HepG2 (cell line): ENCODE measurements around the gene SCN7A. TPM values are rescaled to one million over a fixed set of nuclear protein-coding genes. Genes with fewer than 3 reads are reported as not detected.

ENCODE experiments used
- ARID2 ChIP-seq: sonication (generic); formaldehyde crosslinking; IDR thresholded peaks from 2 replicates; pipeline ENCODE4 v1.8.1; 2022; ENCODE audit warnings: mild to moderate bottlenecking, missing genetic modification reagents, borderline replicate concordance
- CBX2 ChIP-seq, 2 experiments: fragments of 200-600 bp in 1 of 2; sonication (generic); formaldehyde crosslinking in 1 of 2; IDR thresholded peaks; 2 replicates each; pipeline versions ENCODE4 v1.7.0 to v1.8.1; 2018 to 2022; ENCODE audit warnings: low read depth in 2 of 2, low read length in 1 of 2, mild to moderate bottlenecking in 1 of 2, missing genetic modification reagents in 1 of 2
- CENPT ChIP-seq: sonication (generic); formaldehyde crosslinking; IDR thresholded peaks from 2 replicates; pipeline ENCODE4 v1.8.0; 2022; ENCODE audit warnings: low read depth, mild to moderate bottlenecking, moderate library complexity, missing genetic modification reagents
- CREB1 ChIP-seq, 2 experiments: fragments of 450-650 bp in 1 of 2; IDR thresholded peaks; 2 replicates each; pipeline ENCODE4 v1.6.1; 2016 to 2017; ENCODE audit warnings: control low read depth in 1 of 2, mild to moderate bottlenecking in 1 of 2, missing compliant biosample characterization in 1 of 2, missing genetic modification characterization in 1 of 2
- EP300 ChIP-seq, 3 experiments: sonication (generic) in 1 of 3; formaldehyde crosslinking in 1 of 3; IDR thresholded peaks; 2 replicates each; pipeline versions ENCODE4 v1.5.1 to v1.6.1; 2011 to 2020; ENCODE audit warnings: low read depth in 2 of 3, low read length in 2 of 3, borderline replicate concordance in 1 of 3, improper control_type of control experiment in 1 of 3, mild to moderate bottlenecking in 1 of 3, missing genetic modification reagents in 1 of 3, moderate library complexity in 1 of 3
- ETV5 ChIP-seq: IDR thresholded peaks from 2 replicates; pipeline ENCODE4 v1.6.1; 2018; ENCODE audit warnings: missing biosample characterization, missing genetic modification reagents, inconsistent platforms, borderline replicate concordance
- FLYWCH1 ChIP-seq: sonication (generic); formaldehyde crosslinking; IDR thresholded peaks from 2 replicates; pipeline ENCODE4 v1.8.1; 2023; ENCODE audit warnings: mild to moderate bottlenecking, missing genetic modification reagents
- JUND ChIP-seq: sonication (generic); formaldehyde crosslinking; IDR thresholded peaks from 2 replicates; pipeline ENCODE4 v1.8.0; 2022; ENCODE audit warnings: mild to moderate bottlenecking, missing genetic modification reagents
- KLF9 ChIP-seq: IDR thresholded peaks from 2 replicates; pipeline ENCODE4 v1.6.1; 2016; ENCODE audit warnings: low read depth
- NFE2L2 ChIP-seq: fragments of 150-350 bp; IDR thresholded peaks from 2 replicates; pipeline ENCODE4 v1.6.1; 2014; ENCODE audit warnings: low read length
- NFKB2 ChIP-seq: sonication (generic); formaldehyde crosslinking; IDR thresholded peaks from 2 replicates; pipeline ENCODE4 v1.4.0; 2020; ENCODE audit warnings: missing genetic modification reagents, borderline replicate concordance
- NR2F1 ChIP-seq, 2 experiments: fragments of 450-650 bp in 1 of 2; formaldehyde crosslinking in 1 of 2; IDR thresholded peaks; 2 replicates each; pipeline versions ENCODE4 v1.5.0 to v1.6.1; 2016 to 2020; ENCODE audit warnings: mild to moderate bottlenecking in 1 of 2, missing compliant biosample characterization in 1 of 2, missing genetic modification reagents in 1 of 2, moderate library complexity in 1 of 2
- PHF5A ChIP-seq: IDR thresholded peaks from one replicate; pipeline ENCODE4 v1.6.1; 2018; ENCODE audit warnings: low read depth, missing genetic modification reagents; ENCODE audit not compliant: unreplicated experiment
- RBM22 ChIP-seq: fragments of 200-400 bp; formaldehyde crosslinking; optimal IDR thresholded peaks from 2 replicates; pipeline ENCODE3; 2017; ENCODE audit warnings: mild to moderate bottlenecking, low read length, moderate library complexity
- REXO4 ChIP-seq: sonication (generic); formaldehyde crosslinking; IDR thresholded peaks from 2 replicates; pipeline ENCODE4 v1.8.0; 2022; ENCODE audit warnings: missing genetic modification reagents, mild to moderate bottlenecking, borderline replicate concordance
- SMARCC2 ChIP-seq: fragments of 450-650 bp; IDR thresholded peaks from 2 replicates; pipeline ENCODE4 v1.6.1; 2017; ENCODE audit warnings: antibody characterized with exemption, mild to moderate bottlenecking
- TARDBP ChIP-seq: sonication (generic); formaldehyde crosslinking; IDR thresholded peaks from 2 replicates; pipeline ENCODE4 v1.8.0; 2022; ENCODE audit warnings: mild to moderate bottlenecking, missing genetic modification reagents
- ZBTB7A ChIP-seq: sonication (generic); formaldehyde crosslinking; IDR thresholded peaks from 2 replicates; pipeline ENCODE4 v1.8.0; 2022; ENCODE audit warnings: mild to moderate bottlenecking, missing genetic modification reagents
- ZFP37 ChIP-seq: sonication (generic); formaldehyde crosslinking; IDR thresholded peaks from 2 replicates; pipeline ENCODE4 v1.4.0; 2020; ENCODE audit warnings: missing genetic modification reagents, borderline replicate concordance
- ZKSCAN1 ChIP-seq: fragments of 150-350 bp; IDR thresholded peaks from 2 replicates; pipeline ENCODE4 v1.6.1; 2014; ENCODE audit warnings: low read length
- ZNF10 ChIP-seq: sonication (generic); formaldehyde crosslinking; IDR thresholded peaks from 2 replicates; pipeline ENCODE4 v1.4.0; 2020; ENCODE audit warnings: mild to moderate bottlenecking, low read depth, missing genetic modification reagents, borderline replicate concordance
- ZNF160 ChIP-seq: sonication (generic); formaldehyde crosslinking; IDR thresholded peaks from 2 replicates; pipeline ENCODE4 v1.8.0; 2022; ENCODE audit warnings: mild to moderate bottlenecking, inconsistent platforms, missing genetic modification reagents
- ZNF326 ChIP-seq: sonication (generic); formaldehyde crosslinking; IDR thresholded peaks from 2 replicates; pipeline ENCODE4 v1.4.0; 2020; ENCODE audit warnings: missing genetic modification reagents, borderline replicate concordance
- ZNF333 ChIP-seq: sonication (generic); formaldehyde crosslinking; IDR thresholded peaks from 2 replicates; pipeline ENCODE4 v1.4.0; 2020; ENCODE audit warnings: mild to moderate bottlenecking, missing genetic modification reagents, borderline replicate concordance
- ZNF570 ChIP-seq: sonication (generic); formaldehyde crosslinking; IDR thresholded peaks from 2 replicates; pipeline ENCODE4 v1.4.0; 2020; ENCODE audit warnings: mild to moderate bottlenecking, missing genetic modification reagents, borderline replicate concordance
- ZNF761 ChIP-seq: sonication (generic); formaldehyde crosslinking; conservative IDR thresholded peaks from 2 replicates; pipeline ENCODE4 v1.4.0; 2020; ENCODE audit warnings: mild to moderate bottlenecking, missing genetic modification reagents
- ZNF782 ChIP-seq: sonication (generic); formaldehyde crosslinking; IDR thresholded peaks from 2 replicates; pipeline ENCODE4 v1.4.0; 2020; ENCODE audit warnings: missing genetic modification reagents, mild to moderate bottlenecking, borderline replicate concordance
- polyA plus RNA-seq, 8 experiments: library from polyadenylated mRNA; depleted of rRNA in 3 of 8; stranded (reverse) in 7 of 8; unstranded in 1 of 8; fragments of >200 nt; fragmentation: Illumina TruSeq in 4 of 8; extraction: Trizol in 4 of 8; gene quantifications; 2 replicates each; pipeline versions ENCODE4 v1.2.1 to v1.2.3, GENCODE V29; 2011 to 2016; ENCODE audit warnings: low read depth in 4 of 8, missing spikeins in 1 of 8, mixed read lengths in 1 of 8; ENCODE audit not compliant: insufficient read depth in 1 of 8
- total RNA-seq, 5 experiments: library from RNA; depleted of rRNA; stranded (reverse); fragments of >200 nt; fragmentation: Illumina TruSeq; extraction: Trizol; gene quantifications; 2 replicates each; pipeline ENCODE4 v1.2.3, GENCODE V29; 2016; ENCODE audit warnings: low read depth in 1 of 5
- TF ChIP-seq, protein P1 (sequence below): sonication (generic); formaldehyde crosslinking; IDR thresholded peaks from 2 replicates; pipeline ENCODE4 v1.8.1; 2023; ENCODE audit warnings: mild to moderate bottlenecking, inconsistent platforms, moderate library complexity, missing genetic modification reagents, borderline replicate concordance
- TF ChIP-seq, protein P2 (sequence below): sonication (generic); formaldehyde crosslinking; IDR thresholded peaks from 2 replicates; pipeline ENCODE4 v1.8.0; 2022; ENCODE audit warnings: missing genetic modification reagents, mild to moderate bottlenecking, moderate library complexity, borderline replicate concordance

SCN7A gene
- total and polyA plus RNA-seq, 2 of the 13 experiments (the other 11 are each of a cell fraction or from before 2014, with no cell fraction given), result 0.01 TPM; not detected in 1

DNA sequence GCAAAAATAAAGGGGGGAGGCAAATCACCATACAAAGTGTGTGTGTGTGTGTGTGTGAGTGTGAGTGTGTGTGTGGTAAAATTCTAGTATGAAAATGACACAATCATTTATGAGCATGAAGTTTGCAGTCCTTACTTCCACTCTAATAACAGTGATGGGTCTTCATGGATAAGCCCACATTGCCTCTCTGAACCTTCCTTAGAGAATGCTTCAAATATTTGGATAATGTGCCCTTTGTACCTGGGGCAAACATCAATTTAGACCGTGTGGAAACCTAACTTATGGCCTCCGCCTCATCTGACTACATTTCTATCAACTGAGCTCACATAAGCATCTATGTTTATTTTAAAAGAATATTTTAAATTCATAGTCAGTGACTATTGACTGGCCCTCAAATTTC, 122.0 kb downstream of the SCN7A start (continued):
- TF ChIP-seq EP300 (IDR thresholded peaks at IDR 0.05; ENCODE audit: low read depth in 2 of 2, low read length in 2 of 2) (peak; percentile 68 to 91; a peak in 3 of 4 replicates), EP300 (CRISPR knock-in tag; IDR thresholded peaks at IDR 0.05; ENCODE audit: borderline replicate concordance) (no peak), ZNF570 (no peak), ZNF10 (no peak), NFKB2 (CRISPR knock-in tag) (no peak), ZKSCAN1 (no peak), ZNF761 (CRISPR knock-in tag) (no peak), CREB1 (IDR thresholded peaks at IDR 0.05) (no peak), CREB1 (CRISPR knock-in tag; IDR thresholded peaks at IDR 0.05) (0 out of 2 replicates have a peak, but pooled peaks have one; percentile 46), KLF9 (CRISPR knock-in tag) (no peak), JUND (CRISPR knock-in tag) (no peak), ZBTB7A (CRISPR knock-in tag) (no peak), NFE2L2 (no peak), REXO4 (CRISPR knock-in tag) (no peak), ZNF160 (CRISPR knock-in tag) (no peak), FLYWCH1 (no peak), CENPT (no peak), TARDBP (CRISPR knock-in tag) (peak; percentile 50; the same call in 1 of the 2 replicates), RBM22 (no peak), CBX2 (IDR thresholded peaks at IDR 0.05; ENCODE audit: low read depth, low read length) (no peak), CBX2 (CRISPR knock-in tag; IDR thresholded peaks at IDR 0.05; ENCODE audit: low read depth) (no peak), ARID2 (CRISPR knock-in tag) (no peak), ZNF782 (CRISPR knock-in tag) (no peak), ZNF333 (CRISPR knock-in tag) (no peak), SMARCC2 (0 out of 2 replicates have a peak, but pooled peaks have one; percentile 11), NR2F1 (CRISPR knock-in tag; IDR thresholded peaks at IDR 0.05) (peak; percentile 21 to 76; a peak in 2 of 4 replicates), ETV5 (CRISPR knock-in tag) (no peak; the same call in 1 of the 2 replicates), ZNF326 (CRISPR knock-in tag) (no peak), PHF5A (CRISPR knock-in tag) (no peak), ZFP37 (CRISPR knock-in tag) (no peak)
- TF ChIP-seq, protein P1, sequence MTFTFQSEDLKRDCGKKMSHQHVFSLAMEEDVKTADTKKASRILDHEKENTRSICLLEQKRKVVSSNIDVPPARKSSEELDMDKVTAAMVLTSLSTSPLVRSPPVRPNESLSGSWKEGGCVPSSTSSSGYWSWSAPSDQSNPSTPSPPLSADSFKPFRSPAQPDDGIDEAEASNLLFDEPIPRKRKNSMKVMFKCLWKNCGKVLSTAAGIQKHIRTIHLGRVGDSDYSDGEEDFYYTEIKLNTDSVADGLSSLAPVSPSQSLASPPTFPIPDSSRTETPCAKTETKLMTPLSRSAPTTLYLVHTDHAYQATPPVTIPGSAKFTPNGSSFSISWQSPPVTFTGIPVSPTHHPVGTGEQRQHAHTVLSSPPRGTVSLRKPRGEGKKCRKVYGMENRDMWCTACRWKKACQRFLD, result no peak
- TF ChIP-seq, protein P2, sequence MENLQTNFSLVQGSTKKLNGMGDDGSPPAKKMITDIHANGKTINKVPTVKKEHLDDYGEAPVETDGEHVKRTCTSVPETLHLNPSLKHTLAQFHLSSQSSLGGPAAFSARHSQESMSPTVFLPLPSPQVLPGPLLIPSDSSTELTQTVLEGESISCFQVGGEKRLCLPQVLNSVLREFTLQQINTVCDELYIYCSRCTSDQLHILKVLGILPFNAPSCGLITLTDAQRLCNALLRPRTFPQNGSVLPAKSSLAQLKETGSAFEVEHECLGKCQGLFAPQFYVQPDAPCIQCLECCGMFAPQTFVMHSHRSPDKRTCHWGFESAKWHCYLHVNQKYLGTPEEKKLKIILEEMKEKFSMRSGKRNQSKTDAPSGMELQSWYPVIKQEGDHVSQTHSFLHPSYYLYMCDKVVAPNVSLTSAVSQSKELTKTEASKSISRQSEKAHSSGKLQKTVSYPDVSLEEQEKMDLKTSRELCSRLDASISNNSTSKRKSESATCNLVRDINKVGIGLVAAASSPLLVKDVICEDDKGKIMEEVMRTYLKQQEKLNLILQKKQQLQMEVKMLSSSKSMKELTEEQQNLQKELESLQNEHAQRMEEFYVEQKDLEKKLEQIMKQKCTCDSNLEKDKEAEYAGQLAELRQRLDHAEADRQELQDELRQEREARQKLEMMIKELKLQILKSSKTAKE, result no peak
